GM13977 (cell line): ENCODE data around the gene MGAT3.

ENCODE experiments used
- DNase-seq: peaks from one replicate; pipeline ENCODE4 v3.0.0; 2012; ENCODE audit warnings: low spot score
- in situ Hi-C: fragments of 300-500 bp; cut with MboI; formaldehyde crosslinking; loops from one replicate; pipeline ENCODE4 v1.12.0; 2022; ENCODE audit warnings: low sequenced_read_pairs, low pct_unique_long_range_greater_than_20kb, mixed read lengths, inconsistent platforms; ENCODE audit not compliant: unreplicated experiment
- TF ChIP-seq, protein P1 (sequence below): IDR thresholded peaks from 2 replicates; pipeline ENCODE4 v1.5.1; 2012; ENCODE audit warnings: mild to moderate bottlenecking, control low read depth; ENCODE audit not compliant: insufficient read depth; ENCODE audit errors: extremely low read depth, missing control alignments

The MGAT3 gene

DNA sequence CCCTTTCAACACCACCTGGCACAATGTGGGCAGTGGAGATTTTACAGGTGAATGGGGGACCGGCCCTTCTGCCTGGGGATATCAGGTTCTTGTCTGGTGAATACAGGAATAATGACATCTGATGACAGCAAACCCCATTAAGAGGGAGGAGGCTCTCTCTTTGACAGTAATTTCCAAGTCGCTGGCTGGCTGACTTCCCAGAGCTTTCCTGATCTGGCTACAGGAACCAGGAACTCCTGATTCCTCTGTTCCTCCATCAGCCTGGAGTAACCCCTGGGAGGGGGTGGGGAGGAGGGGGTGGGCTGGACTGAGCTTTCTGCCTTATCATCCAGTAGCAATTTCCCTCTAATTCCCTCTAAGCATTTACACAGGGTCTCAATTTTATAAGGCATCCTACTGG lies 41.6 kb downstream of the MGAT3 start:
- in situ Hi-C loops, result no loop called here
- DNase-seq, result no peak
- TF ChIP-seq, protein P1, sequence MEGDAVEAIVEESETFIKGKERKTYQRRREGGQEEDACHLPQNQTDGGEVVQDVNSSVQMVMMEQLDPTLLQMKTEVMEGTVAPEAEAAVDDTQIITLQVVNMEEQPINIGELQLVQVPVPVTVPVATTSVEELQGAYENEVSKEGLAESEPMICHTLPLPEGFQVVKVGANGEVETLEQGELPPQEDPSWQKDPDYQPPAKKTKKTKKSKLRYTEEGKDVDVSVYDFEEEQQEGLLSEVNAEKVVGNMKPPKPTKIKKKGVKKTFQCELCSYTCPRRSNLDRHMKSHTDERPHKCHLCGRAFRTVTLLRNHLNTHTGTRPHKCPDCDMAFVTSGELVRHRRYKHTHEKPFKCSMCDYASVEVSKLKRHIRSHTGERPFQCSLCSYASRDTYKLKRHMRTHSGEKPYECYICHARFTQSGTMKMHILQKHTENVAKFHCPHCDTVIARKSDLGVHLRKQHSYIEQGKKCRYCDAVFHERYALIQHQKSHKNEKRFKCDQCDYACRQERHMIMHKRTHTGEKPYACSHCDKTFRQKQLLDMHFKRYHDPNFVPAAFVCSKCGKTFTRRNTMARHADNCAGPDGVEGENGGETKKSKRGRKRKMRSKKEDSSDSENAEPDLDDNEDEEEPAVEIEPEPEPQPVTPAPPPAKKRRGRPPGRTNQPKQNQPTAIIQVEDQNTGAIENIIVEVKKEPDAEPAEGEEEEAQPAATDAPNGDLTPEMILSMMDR, result no peak

DNA sequence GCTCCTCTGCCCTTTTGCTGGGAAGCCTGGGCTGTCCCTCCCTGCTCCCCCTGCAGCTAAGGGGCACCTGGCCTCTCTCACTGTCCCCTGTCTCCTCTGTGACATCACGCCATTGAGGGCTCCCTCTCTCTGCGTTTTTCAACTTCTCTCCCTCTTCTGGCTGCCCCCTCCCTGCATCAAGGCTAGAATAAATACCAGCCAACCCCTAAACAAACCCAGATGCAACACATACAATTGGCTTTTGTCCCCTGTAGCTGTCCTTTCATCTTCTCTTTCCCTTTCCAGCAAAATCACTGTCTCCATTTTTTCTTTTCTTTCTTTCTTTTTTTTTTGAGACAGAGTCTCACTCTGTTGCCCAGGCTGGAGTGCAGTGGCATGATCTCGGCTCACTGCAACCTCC lies 42.0 kb downstream of the MGAT3 start:
- no peak for DNase-seq
- TF ChIP-seq, protein P1, result no peak
- in situ Hi-C loops, result no loop called here

DNA sequence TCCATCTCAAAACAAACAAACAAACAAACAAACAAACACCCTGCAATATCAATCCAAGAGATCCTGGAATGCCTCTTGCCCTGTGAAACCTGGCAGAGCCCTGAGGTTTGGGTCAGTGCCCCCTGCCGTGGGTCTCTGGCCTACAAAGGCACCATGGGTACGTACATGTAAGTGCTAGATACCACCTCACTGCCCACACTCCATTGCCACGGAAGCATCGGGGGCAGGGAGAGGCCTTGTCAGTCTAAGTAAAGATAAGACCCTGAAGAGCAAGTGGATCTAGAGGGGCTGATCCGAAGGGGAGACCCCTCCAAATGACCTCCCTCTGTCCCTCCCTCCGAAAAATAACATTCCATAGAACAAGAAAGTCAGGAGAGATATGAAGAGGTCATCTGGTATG lies 43.3 kb downstream of the MGAT3 start:
- no peak for DNase-seq
- in situ Hi-C loops, result no loop called here
- TF ChIP-seq, protein P1, result no peak

DNA sequence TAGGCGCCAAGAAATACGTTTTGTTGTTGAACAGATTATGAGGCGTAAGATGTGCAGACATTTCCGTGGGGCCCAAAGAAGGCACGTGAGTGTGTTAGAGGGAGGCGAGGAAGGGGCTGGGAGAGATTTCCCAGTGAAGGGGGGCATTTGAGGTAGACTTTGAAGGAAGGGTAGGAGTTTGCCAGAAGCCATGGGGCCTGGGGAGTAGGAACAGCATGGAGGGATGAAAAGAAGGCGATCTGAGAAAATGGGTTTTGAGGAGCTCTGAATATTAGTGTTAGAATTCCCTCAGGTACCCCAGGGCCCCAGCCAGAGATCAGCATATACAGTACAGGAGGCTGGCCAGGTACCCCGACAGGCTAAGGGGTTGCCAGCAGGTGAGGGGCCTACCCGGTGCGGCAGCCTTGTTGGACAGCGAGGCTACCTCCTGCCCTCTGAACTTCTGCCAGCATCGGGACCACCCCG lies 44.9 kb downstream of the MGAT3 start:
- no peak for DNase-seq
- in situ Hi-C loops, result no loop called here
- TF ChIP-seq, protein P1, result no peak

DNA sequence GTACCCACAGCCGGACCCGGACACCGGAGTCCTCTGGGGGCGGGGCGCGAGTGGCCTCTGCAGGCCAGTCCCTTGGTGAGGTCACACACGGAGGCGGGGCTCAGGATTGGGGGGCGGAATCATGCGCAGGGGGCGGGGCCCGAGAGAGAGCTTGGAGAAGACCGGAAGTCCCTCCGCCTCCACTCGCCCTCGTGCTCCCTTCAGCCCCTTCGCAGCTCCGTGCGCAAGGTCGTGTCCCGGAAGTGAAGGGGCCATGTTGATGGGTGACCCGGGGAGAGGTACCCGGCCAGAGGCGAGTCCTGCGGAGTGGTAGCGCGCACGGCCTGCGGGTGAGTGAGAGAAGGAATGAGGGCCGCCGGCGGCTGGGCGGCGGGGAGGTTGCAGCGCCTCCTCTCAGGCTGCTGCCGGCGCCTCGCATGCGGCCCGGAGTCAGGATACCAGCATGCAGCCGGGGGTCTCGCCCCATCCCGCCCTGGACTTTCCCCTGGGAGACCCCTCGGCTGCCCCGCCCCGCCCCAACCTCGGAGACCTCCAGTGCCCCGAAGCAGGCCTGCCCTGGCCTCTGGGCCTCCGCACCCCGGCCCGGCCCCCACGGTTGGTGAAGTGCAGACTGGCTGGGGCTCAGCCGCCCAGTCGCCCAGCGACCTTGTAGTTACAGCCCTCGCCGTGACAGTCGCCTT lies 45.4 kb downstream of the MGAT3 start, which contains the start of gene MIEF1:
TSS of gene MIEF1 (plus strand) at position 182 of the 680 bp plus-strand sequence. CDS start 9,005 bp downstream, outside the sequence.
- TF ChIP-seq, protein P1, result no peak
- in situ Hi-C loops, result no loop called here

DNA sequence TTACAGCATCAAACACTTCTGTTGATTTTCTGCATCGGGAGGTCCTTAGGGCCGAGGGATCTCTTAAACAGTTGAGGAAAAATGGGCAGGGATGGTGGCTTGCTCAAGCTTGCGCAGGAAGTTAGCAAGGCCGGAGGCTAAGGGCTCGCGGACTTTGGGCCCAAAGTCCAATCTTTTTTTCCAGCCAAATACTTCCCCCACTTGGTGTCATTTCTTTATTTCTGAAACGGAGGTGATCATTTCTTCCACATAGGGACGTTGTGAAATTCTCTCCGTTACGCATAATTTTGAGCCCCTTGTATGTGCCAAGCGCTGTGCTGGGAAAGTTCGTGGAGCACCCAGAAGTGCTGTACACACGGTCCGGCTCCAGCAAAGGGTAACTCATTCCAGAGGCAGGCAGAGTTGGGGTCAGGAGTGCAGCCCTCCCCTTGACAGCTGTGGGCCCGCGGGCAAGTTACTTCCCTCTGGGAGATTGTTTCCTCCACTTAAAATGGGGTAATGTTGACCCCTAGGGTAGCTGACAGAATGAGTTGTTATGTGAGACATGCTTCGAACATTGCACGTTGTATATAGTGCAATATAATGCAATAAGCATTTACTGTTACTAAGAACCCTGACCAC lies 46.1 kb downstream of the MGAT3 start:
- no peak for DNase-seq
- in situ Hi-C loops, result no loop called here

More for the DNA sequence above, 45.4 kb downstream of the MGAT3 start, which contains the start of gene MIEF1:
- peak; percentile 97 for DNase-seq

More for the DNA sequence above, 46.1 kb downstream of the MGAT3 start:
- TF ChIP-seq, protein P1, result no peak
